Fibroblast of skin of scalp (primary cell): ENCODE results near the gene NR2F2. TPM values are rescaled to one million over a fixed set of nuclear protein-coding genes. Genes with fewer than 3 reads are reported as not detected.
A peak's percentile ranks its signal among the peaks of the same experiment; 100 is the strongest.

Source experiments
- DNase-seq: peaks from one replicate; pipeline ENCODE4 v3.0.0-alpha.2; 2013
- polyA plus RNA-seq, 2 experiments: library from polyadenylated mRNA; unstranded; fragments of 120-200 nt; gene quantifications; one replicate each; pipeline ENCODE4 v1.2.1, GENCODE V29; 2013; ENCODE audit not compliant: insufficient read length in 2 of 2

NR2F2 gene
- polyA plus RNA-seq (2013, experiment 1 of 2; ENCODE audit: insufficient read length), result 29.5 TPM
- 30.3 TPM for polyA plus RNA-seq (2013, experiment 2 of 2; ENCODE audit: insufficient read length)

- DNase-seq, result peak; percentile 99
These were observed at the start of gene NR2F2 for GRCh38 chr15:96330450-96331143. Gene NR2F2, plus strand, starts transcription at chr15:96330700. Its CDS starts 1,406 bp downstream, at chr15:96332106.

- DNase-seq, result peak; percentile 96
These were observed 45.2 kb upstream of the NR2F2 start for GRCh38 chr15:96285305-96285704.

GRCh38 chr15:96285729-96286254 is 44.7 kb upstream of the NR2F2 start:
- no peak for DNase-seq

GRCh38 chr15:96290679-96291078 is 39.8 kb upstream of the NR2F2 start:
- no peak for DNase-seq

GRCh38 chr15:96292635-96293034 is 37.9 kb upstream of the NR2F2 start:
- DNase-seq, result no peak

GRCh38 chr15:96293441-96293840 is 37.1 kb upstream of the NR2F2 start:
- no peak for DNase-seq

- no peak for DNase-seq
These were observed 35.7 kb upstream of the NR2F2 start for GRCh38 chr15:96294766-96295165.

GRCh38 chr15:96296264-96296663 is 34.2 kb upstream of the NR2F2 start:
- peak; percentile 26 for DNase-seq

- no peak for DNase-seq
These were observed 32.7 kb upstream of the NR2F2 start for GRCh38 chr15:96297783-96298182.

- DNase-seq, result no peak
These were observed 32.3 kb upstream of the NR2F2 start for GRCh38 chr15:96298217-96298616.

GRCh38 chr15:96300836-96301235 is 29.7 kb upstream of the NR2F2 start:
- no peak for DNase-seq

- no peak for DNase-seq
These were observed 26.9 kb upstream of the NR2F2 start for GRCh38 chr15:96303503-96304056.

GRCh38 chr15:96304839-96305238 is 25.7 kb upstream of the NR2F2 start:
- no peak for DNase-seq

GRCh38 chr15:96306321-96306720 is 24.2 kb upstream of the NR2F2 start:
- no peak for DNase-seq

- DNase-seq, result no peak
These were observed 22.6 kb upstream of the NR2F2 start for GRCh38 chr15:96307856-96308394.

- DNase-seq, result no peak
These were observed 21.3 kb upstream of the NR2F2 start for GRCh38 chr15:96309143-96309660.

- no peak for DNase-seq
These were observed 19.1 kb upstream of the NR2F2 start for GRCh38 chr15:96311256-96311955.

GRCh38 chr15:96311956-96312294 is 18.6 kb upstream of the NR2F2 start:
- DNase-seq, result no peak

- DNase-seq, result no peak
These were observed 17.7 kb upstream of the NR2F2 start for GRCh38 chr15:96312641-96313335.

- DNase-seq, result no peak
These were observed 16.0 kb upstream of the NR2F2 start for GRCh38 chr15:96314518-96314917.

- no peak for DNase-seq
These were observed 15.5 kb upstream of the NR2F2 start for GRCh38 chr15:96314963-96315362.

GRCh38 chr15:96316953-96317629 is 13.4 kb upstream of the NR2F2 start:
- DNase-seq, result no peak
